HepG2 (cell line): Measurements from ENCODE around the gene TEAD1. TPM values are rescaled to one million over a fixed set of nuclear protein-coding genes. Genes with fewer than 3 reads are reported as not detected.
A peak's percentile ranks its signal among the peaks of the same experiment; 100 is the strongest.

ENCODE experiments used
- ATF7-NPFF ChIP-seq: sonication (generic); formaldehyde crosslinking; IDR thresholded peaks from 2 replicates; pipeline ENCODE4 v1.8.1; 2023; ENCODE audit warnings: mild to moderate bottlenecking, low read depth, missing genetic modification reagents, moderate library complexity
- FOXC1 ChIP-seq: sonication (generic); formaldehyde crosslinking; IDR thresholded peaks from 2 replicates; pipeline ENCODE4 v1.8.0; 2022; ENCODE audit warnings: mild to moderate bottlenecking, missing genetic modification reagents, borderline replicate concordance
- GPN1 ChIP-seq: sonication (generic); formaldehyde crosslinking; IDR thresholded peaks from 2 replicates; pipeline ENCODE4 v1.5.1; 2020; ENCODE audit warnings: missing genetic modification reagents, borderline replicate concordance
- GTF2F1 ChIP-seq: fragments of 150-350 bp; IDR thresholded peaks from 2 replicates; pipeline ENCODE4 v1.6.1; 2014; ENCODE audit warnings: low read length
- HOXA5 ChIP-seq: sonication (generic); formaldehyde crosslinking; IDR thresholded peaks from 2 replicates; pipeline ENCODE4 v1.4.0; 2020; ENCODE audit warnings: missing genetic modification reagents
- KDM5A ChIP-seq: fragments of 200-600 bp; sonication (generic); IDR thresholded peaks from 2 replicates; pipeline ENCODE4 v1.7.0; 2018; ENCODE audit warnings: antibody characterized with exemption, mild to moderate bottlenecking, low read length, borderline replicate concordance
- KLF9 ChIP-seq: IDR thresholded peaks from 2 replicates; pipeline ENCODE4 v1.6.1; 2016; ENCODE audit warnings: low read depth
- NPAS2 ChIP-seq: sonication (generic); formaldehyde crosslinking; IDR thresholded peaks from 2 replicates; pipeline ENCODE4 v1.8.0; 2022; ENCODE audit warnings: mild to moderate bottlenecking, missing genetic modification reagents, borderline replicate concordance
- RARA ChIP-seq: IDR thresholded peaks from 2 replicates; pipeline ENCODE4 v1.6.1; 2016; ENCODE audit warnings: missing genetic modification reagents, missing compliant biosample characterization
- SRY ChIP-seq: sonication (generic); formaldehyde crosslinking; IDR thresholded peaks from 2 replicates; pipeline ENCODE4 v1.8.0; 2022; ENCODE audit warnings: mild to moderate bottlenecking, missing genetic modification reagents
- XRCC5 ChIP-seq: fragments of 200-400 bp; formaldehyde crosslinking; optimal IDR thresholded peaks from 2 replicates; pipeline ENCODE3; 2017; ENCODE audit warnings: mild to moderate bottlenecking, low read length
- ZFY ChIP-seq: sonication (generic); formaldehyde crosslinking; IDR thresholded peaks from 2 replicates; pipeline ENCODE4 v1.4.0; 2020; ENCODE audit warnings: missing genetic modification reagents
- ZNF124 ChIP-seq: sonication (generic); formaldehyde crosslinking; IDR thresholded peaks from 2 replicates; pipeline ENCODE4 v1.4.0; 2020; ENCODE audit warnings: missing genetic modification reagents
- ZNF207 ChIP-seq: fragments of 450-650 bp; IDR thresholded peaks from 2 replicates; pipeline ENCODE4 v1.6.1; 2016; ENCODE audit warnings: antibody characterized with exemption, borderline replicate concordance
- ZNF274 ChIP-seq: sonication (generic); formaldehyde crosslinking; IDR thresholded peaks from 2 replicates; pipeline ENCODE4 v1.5.1; 2020; ENCODE audit warnings: mild to moderate bottlenecking, missing genetic modification reagents
- ZNF276 ChIP-seq: sonication (generic); formaldehyde crosslinking; IDR thresholded peaks from 2 replicates; pipeline ENCODE4 v1.4.0; 2020; ENCODE audit warnings: mild to moderate bottlenecking, low read depth, missing genetic modification reagents
- ZNF350 ChIP-seq: sonication (generic); formaldehyde crosslinking; IDR thresholded peaks from 2 replicates; pipeline ENCODE4 v1.4.0; 2020; ENCODE audit warnings: mild to moderate bottlenecking, low read depth, missing genetic modification reagents, borderline replicate concordance
- ZNF547 ChIP-seq: sonication (generic); formaldehyde crosslinking; IDR thresholded peaks from 2 replicates; pipeline ENCODE4 v1.5.1; 2020; ENCODE audit warnings: mild to moderate bottlenecking, missing genetic modification reagents
- ZNF629 ChIP-seq: sonication (generic); formaldehyde crosslinking; conservative IDR thresholded peaks from 2 replicates; pipeline ENCODE4 v1.5.0; 2020; ENCODE audit warnings: missing genetic modification reagents
- ZNF644 ChIP-seq: IDR thresholded peaks from 2 replicates; pipeline ENCODE4 v1.6.1; 2016; ENCODE audit warnings: low read depth
- ZSCAN20 ChIP-seq: sonication (generic); formaldehyde crosslinking; IDR thresholded peaks from 2 replicates; pipeline ENCODE4 v1.4.0; 2020; ENCODE audit warnings: missing genetic modification reagents, mild to moderate bottlenecking, borderline replicate concordance
- polyA plus RNA-seq, 8 experiments: library from polyadenylated mRNA; depleted of rRNA in 3 of 8; stranded (reverse) in 7 of 8; unstranded in 1 of 8; fragments of >200 nt; fragmentation: Illumina TruSeq in 4 of 8; extraction: Trizol in 4 of 8; gene quantifications; 2 replicates each; pipeline versions ENCODE4 v1.2.1 to v1.2.3, GENCODE V29; 2011 to 2016; ENCODE audit warnings: low read depth in 4 of 8, missing spikeins in 1 of 8, mixed read lengths in 1 of 8; ENCODE audit not compliant: insufficient read depth in 1 of 8
- total RNA-seq, 5 experiments: library from RNA; depleted of rRNA; stranded (reverse); fragments of >200 nt; fragmentation: Illumina TruSeq; extraction: Trizol; gene quantifications; 2 replicates each; pipeline ENCODE4 v1.2.3, GENCODE V29; 2016; ENCODE audit warnings: low read depth in 1 of 5
- TF ChIP-seq, protein P1 (sequence below), 2 experiments: sonication (generic) in 1 of 2; formaldehyde crosslinking in 1 of 2; IDR thresholded peaks; 2 replicates each; pipeline versions ENCODE4 v1.4.0 to v1.6.1; 2018 to 2020; ENCODE audit warnings: missing genetic modification reagents in 2 of 2, borderline replicate concordance in 1 of 2, low read depth in 1 of 2, mild to moderate bottlenecking in 1 of 2, missing biosample characterization in 1 of 2
- TF ChIP-seq, protein P2 (sequence below): IDR thresholded peaks from 2 replicates; pipeline ENCODE4 v1.6.1; 2016; ENCODE audit warnings: mild to moderate bottlenecking, missing biosample characterization, missing genetic modification reagents
- TF ChIP-seq, protein P3 (sequence below): sonication (generic); formaldehyde crosslinking; IDR thresholded peaks from 2 replicates; pipeline ENCODE4 v1.4.0; 2020; ENCODE audit warnings: low read depth, missing genetic modification reagents

Gene TEAD1
- total and polyA plus RNA-seq, 2 of the 13 experiments (the other 11 are each of a cell fraction or from before 2014, with no cell fraction given): 20.1 to 30.5 TPM

GRCh38 chr11:12888525-12889158 lies 214.4 kb downstream of the TEAD1 start (continued):
- TF ChIP-seq, protein P1, sequence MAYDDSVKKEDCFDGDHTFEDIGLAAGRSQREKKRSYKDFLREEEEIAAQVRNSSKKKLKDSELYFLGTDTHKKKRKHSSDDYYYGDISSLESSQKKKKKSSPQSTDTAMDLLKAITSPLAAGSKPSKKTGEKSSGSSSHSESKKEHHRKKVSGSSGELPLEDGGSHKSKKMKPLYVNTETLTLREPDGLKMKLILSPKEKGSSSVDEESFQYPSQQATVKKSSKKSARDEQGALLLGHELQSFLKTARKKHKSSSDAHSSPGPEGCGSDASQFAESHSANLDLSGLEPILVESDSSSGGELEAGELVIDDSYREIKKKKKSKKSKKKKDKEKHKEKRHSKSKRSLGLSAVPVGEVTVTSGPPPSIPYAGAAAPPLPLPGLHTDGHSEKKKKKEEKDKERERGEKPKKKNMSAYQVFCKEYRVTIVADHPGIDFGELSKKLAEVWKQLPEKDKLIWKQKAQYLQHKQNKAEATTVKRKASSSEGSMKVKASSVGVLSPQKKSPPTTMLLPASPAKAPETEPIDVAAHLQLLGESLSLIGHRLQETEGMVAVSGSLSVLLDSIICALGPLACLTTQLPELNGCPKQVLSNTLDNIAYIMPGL (CRISPR knock-in tag; IDR thresholded peaks at IDR 0.05; ENCODE audit: borderline replicate concordance in 1 of 2, low read depth in 1 of 2): peak; percentile 24 to 45; a peak in 1 of 4 replicates
- TF ChIP-seq ZNF207: no peak
- no peak for TF ChIP-seq ATF7-NPFF (CRISPR knock-in tag)
- TF ChIP-seq HOXA5 (CRISPR knock-in tag): 0 out of 2 replicates have a peak, but pooled peaks have one; percentile 32
- TF ChIP-seq KDM5A: no peak
- no peak for TF ChIP-seq ZNF276
- no peak for TF ChIP-seq ZNF350 (CRISPR knock-in tag)
- no peak for TF ChIP-seq ZNF274
- no peak for TF ChIP-seq ZNF644 (CRISPR knock-in tag)
- TF ChIP-seq, protein P2, sequence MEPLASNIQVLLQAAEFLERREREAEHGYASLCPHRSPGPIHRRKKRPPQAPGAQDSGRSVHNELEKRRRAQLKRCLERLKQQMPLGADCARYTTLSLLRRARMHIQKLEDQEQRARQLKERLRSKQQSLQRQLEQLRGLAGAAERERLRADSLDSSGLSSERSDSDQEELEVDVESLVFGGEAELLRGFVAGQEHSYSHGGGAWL (CRISPR knock-in tag): no peak
- no peak for TF ChIP-seq SRY (CRISPR knock-in tag)
- TF ChIP-seq NPAS2 (CRISPR knock-in tag): no peak
- no peak for TF ChIP-seq ZNF124 (CRISPR knock-in tag)
- TF ChIP-seq GTF2F1: no peak
- TF ChIP-seq XRCC5: peak; percentile 27
- TF ChIP-seq KLF9 (CRISPR knock-in tag): no peak
- TF ChIP-seq ZSCAN20 (CRISPR knock-in tag): no peak
- no peak for TF ChIP-seq GPN1 (CRISPR knock-in tag)
- no peak for TF ChIP-seq ZNF629 (CRISPR knock-in tag)
- no peak for TF ChIP-seq FOXC1 (CRISPR knock-in tag)
- no peak for TF ChIP-seq ZNF547
- no peak for TF ChIP-seq ZFY
- TF ChIP-seq, protein P3, sequence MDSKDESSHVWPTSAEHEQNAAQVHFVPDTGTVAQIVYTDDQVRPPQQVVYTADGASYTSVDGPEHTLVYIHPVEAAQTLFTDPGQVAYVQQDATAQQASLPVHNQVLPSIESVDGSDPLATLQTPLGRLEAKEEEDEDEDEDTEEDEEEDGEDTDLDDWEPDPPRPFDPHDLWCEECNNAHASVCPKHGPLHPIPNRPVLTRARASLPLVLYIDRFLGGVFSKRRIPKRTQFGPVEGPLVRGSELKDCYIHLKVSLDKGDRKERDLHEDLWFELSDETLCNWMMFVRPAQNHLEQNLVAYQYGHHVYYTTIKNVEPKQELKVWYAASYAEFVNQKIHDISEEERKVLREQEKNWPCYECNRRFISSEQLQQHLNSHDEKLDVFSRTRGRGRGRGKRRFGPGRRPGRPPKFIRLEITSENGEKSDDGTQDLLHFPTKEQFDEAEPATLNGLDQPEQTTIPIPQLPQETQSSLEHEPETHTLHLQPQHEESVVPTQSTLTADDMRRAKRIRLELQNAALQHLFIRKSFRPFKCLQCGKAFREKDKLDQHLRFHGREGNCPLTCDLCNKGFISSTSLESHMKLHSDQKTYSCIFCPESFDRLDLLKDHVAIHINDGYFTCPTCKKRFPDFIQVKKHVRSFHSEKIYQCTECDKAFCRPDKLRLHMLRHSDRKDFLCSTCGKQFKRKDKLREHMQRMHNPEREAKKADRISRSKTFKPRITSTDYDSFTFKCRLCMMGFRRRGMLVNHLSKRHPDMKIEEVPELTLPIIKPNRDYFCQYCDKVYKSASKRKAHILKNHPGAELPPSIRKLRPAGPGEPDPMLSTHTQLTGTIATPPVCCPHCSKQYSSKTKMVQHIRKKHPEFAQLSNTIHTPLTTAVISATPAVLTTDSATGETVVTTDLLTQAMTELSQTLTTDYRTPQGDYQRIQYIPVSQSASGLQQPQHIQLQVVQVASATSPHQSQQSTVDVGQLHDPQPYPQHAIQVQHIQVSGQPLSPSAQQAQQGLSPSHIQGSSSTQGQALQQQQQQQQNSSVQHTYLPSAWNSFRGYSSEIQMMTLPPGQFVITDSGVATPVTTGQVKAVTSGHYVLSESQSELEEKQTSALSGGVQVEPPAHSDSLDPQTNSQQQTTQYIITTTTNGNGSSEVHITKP: no peak
- TF ChIP-seq RARA: no peak
